ENCODE results near the gene IL12RB2.

DNA sequence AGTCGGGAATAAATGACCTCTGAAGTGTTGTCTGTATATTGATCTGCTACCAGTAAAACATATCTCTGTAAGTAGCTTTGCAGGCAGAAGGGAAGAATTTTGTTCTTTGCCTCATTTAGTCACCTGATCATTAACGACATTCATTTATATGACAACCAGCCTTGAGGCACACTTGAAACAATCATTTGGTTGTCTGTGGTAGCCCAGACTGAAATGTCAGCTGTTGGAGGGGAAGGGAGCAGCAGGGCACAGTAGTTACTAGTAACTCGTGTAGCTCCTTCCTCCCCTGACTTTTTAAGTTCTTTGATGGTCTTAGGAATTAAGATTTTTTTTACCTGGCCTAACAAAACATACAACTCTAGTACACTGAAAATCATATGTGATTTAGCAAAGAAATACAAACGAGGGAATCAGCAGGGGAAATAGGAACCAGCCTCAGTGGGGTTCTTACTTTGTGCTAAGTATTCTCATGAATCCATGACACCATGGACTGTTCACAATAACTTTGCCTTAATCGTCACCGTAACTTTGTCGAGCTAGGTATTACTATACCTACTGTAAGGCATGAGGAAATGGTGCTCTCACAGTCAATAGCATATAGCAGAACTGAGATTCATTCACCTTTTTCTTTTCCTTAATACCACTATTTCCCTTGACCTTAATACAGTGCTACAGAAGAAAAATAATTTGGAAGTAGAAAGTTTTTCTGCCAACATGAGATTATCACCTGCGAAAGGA, 6.4 kb downstream of the IL12RB2 start:
- TF ChIP-seq, protein P1, sequence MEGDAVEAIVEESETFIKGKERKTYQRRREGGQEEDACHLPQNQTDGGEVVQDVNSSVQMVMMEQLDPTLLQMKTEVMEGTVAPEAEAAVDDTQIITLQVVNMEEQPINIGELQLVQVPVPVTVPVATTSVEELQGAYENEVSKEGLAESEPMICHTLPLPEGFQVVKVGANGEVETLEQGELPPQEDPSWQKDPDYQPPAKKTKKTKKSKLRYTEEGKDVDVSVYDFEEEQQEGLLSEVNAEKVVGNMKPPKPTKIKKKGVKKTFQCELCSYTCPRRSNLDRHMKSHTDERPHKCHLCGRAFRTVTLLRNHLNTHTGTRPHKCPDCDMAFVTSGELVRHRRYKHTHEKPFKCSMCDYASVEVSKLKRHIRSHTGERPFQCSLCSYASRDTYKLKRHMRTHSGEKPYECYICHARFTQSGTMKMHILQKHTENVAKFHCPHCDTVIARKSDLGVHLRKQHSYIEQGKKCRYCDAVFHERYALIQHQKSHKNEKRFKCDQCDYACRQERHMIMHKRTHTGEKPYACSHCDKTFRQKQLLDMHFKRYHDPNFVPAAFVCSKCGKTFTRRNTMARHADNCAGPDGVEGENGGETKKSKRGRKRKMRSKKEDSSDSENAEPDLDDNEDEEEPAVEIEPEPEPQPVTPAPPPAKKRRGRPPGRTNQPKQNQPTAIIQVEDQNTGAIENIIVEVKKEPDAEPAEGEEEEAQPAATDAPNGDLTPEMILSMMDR (IDR thresholded peaks at IDR 0.05 in 2 of 3, conservative IDR thresholded peaks at IDR 0.05 in 1 of 3; ENCODE audit: borderline replicate concordance in 1 of 3, insufficient read depth in 1 of 3, low read depth in 2 of 3, low read length in 2 of 3) = no peak
- TF ChIP-seq EGR1 (IDR thresholded peaks at IDR 0.05; ENCODE audit: low read depth) = no peak
- no peak for TF ChIP-seq YY1 (IDR thresholded peaks at IDR 0.05; ENCODE audit: extremely low read depth, insufficient replicate concordance, low read depth, low read length)
- no peak for TF ChIP-seq CEBPB (IDR thresholded peaks at IDR 0.05; ENCODE audit: low read depth)
- no peak for TF ChIP-seq RAD21 (IDR thresholded peaks at IDR 0.05; ENCODE audit: low read depth)
- no peak for TF ChIP-seq POLR2AphosphoS5 (IDR thresholded peaks at IDR 0.05; ENCODE audit: low read depth, low read length)
- TF ChIP-seq EZH2 (IDR thresholded peaks at IDR 0.05) = no peak
- no peak for TF ChIP-seq EZH2phosphoT487 (IDR thresholded peaks at IDR 0.05; ENCODE audit: borderline replicate concordance)
- no peak for TF ChIP-seq POLR2A (IDR thresholded peaks at IDR 0.05; ENCODE audit: borderline replicate concordance, extremely low read depth, insufficient read depth, insufficient read length)
- TF ChIP-seq, protein P2, sequence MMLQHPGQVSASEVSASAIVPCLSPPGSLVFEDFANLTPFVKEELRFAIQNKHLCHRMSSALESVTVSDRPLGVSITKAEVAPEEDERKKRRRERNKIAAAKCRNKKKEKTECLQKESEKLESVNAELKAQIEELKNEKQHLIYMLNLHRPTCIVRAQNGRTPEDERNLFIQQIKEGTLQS (IDR thresholded peaks at IDR 0.05) = no peak
- no peak for TF ChIP-seq ZFX (IDR thresholded peaks at IDR 0.05)
- TF ChIP-seq, protein P3, sequence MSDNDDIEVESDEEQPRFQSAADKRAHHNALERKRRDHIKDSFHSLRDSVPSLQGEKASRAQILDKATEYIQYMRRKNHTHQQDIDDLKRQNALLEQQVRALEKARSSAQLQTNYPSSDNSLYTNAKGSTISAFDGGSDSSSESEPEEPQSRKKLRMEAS (IDR thresholded peaks at IDR 0.05) = no peak
